HepG2 (cell line): Measurements from ENCODE around the gene ZNF616. TPM values are rescaled to one million over a fixed set of nuclear protein-coding genes. Genes with fewer than 3 reads are reported as not detected.
"Not testable (repeated sequence)": the region's sequence is repeated elsewhere in the genome, so short reads cannot be mapped to it uniquely, and the experiment has no call there.

Source experiments
- ATAC-seq: fragments of 200-7000 bp; cut with Tn5 transposase; 3 replicates; pipeline ENCODE4 v1.9.1; 2020; ENCODE audit warnings: mild to moderate bottlenecking, moderate library complexity
- BruUV-seq: library from RNA; stranded (reverse); fragments of 400-500 nt; replicated peaks from 2 replicates; lab custom pipeline; 2021; lab: Mats Ljungman, UMichigan
- CTCF ChIA-PET: fragments of 300-600 bp; formaldehyde crosslinking; extraction: SDS; loops from one replicate; lab custom pipeline; 2021; ENCODE audit warnings: low total read pairs, inconsistent platforms, low intra/inter-chr PET ratio; lab: Yijun Ruan, JAX
- POLR2A ChIA-PET: fragments of 350-600 bp; sonication (Branson Sonifier 250); formaldehyde crosslinking; loops from one replicate; lab custom pipeline; 2020; ENCODE audit warnings: antibody characterized with exemption, inconsistent platforms; lab: Yijun Ruan, JAX
- DNase-seq: peaks from one replicate; pipeline ENCODE4 v3.0.0-alpha.2; 2015; ENCODE audit warnings: low spot score
- FAIRE-seq: peaks from 3 replicates; lab custom pipeline; 2011; peaks lifted over from hg19 to GRCh38; lab: Jason Lieb, UNC
- H2AFZ ChIP-seq: one replicate; pipeline ENCODE4 v1.6.1; 2011; ENCODE audit warnings: low read length, inconsistent platforms
- H3K27ac ChIP-seq: fragments of 300-600 bp; 3 replicates; pipeline ENCODE4 v1.8.0; 2011; ENCODE audit warnings: mixed run types, mild to moderate bottlenecking, mixed read lengths, low read length, inconsistent platforms; ENCODE audit not compliant: insufficient read depth; ENCODE audit errors: extremely low read length
- H3K27me3 ChIP-seq, 2 experiments: fragments of 200-600 bp in 1 of 2; 2 replicates in 1 of 2; 3 replicates in 1 of 2; pipeline versions ENCODE4 v1.6.0 to v1.8.0; 2011; ENCODE audit warnings: low read length in 2 of 2, mild to moderate bottlenecking in 2 of 2, moderate library complexity in 2 of 2, inconsistent platforms in 1 of 2; ENCODE audit not compliant: insufficient read depth in 2 of 2, control insufficient read depth in 1 of 2
- H3K36me3 ChIP-seq, 2 experiments: fragments of 200-600 bp in 1 of 2; replicated peaks in 1 of 2; 2 replicates in 1 of 2; 3 replicates in 1 of 2; pipeline versions ENCODE4 v1.5.1 to v1.8.0; 2011; ENCODE audit warnings: low read length in 2 of 2, inconsistent platforms in 1 of 2; ENCODE audit not compliant: insufficient read depth in 2 of 2, control insufficient read depth in 1 of 2
- H3K4me1 ChIP-seq: 2 replicates; pipeline ENCODE4 v1.5.1; 2012; ENCODE audit warnings: low read length, inconsistent platforms; ENCODE audit not compliant: insufficient read depth
- H3K4me2 ChIP-seq: 2 replicates; pipeline ENCODE4 v1.6.0; 2011; ENCODE audit warnings: low read depth, low read length, inconsistent platforms
- H3K4me3 ChIP-seq, 3 experiments: fragments of 200-600 bp in 1 of 3; sonication (generic), shearing (Covaris generic) in 1 of 3; replicated peaks in 1 of 3; 2 replicates each; pipeline ENCODE4 v1.5.1; 2011 to 2016; ENCODE audit warnings: low read length in 3 of 3, inconsistent platforms in 2 of 3, low read depth in 2 of 3, mild to moderate bottlenecking in 2 of 3, control low read depth in 1 of 3, mixed read lengths in 1 of 3; ENCODE audit not compliant: insufficient read depth in 1 of 3
- H3K79me2 ChIP-seq: one replicate; pipeline ENCODE4 v1.6.1; 2011; ENCODE audit warnings: low read length, inconsistent platforms; ENCODE audit not compliant: insufficient read depth
- H3K9ac ChIP-seq: 2 replicates; pipeline ENCODE4 v1.6.0; 2011; ENCODE audit warnings: mild to moderate bottlenecking, low read depth, low read length, inconsistent platforms; ENCODE audit not compliant: insufficient read depth
- H3K9me3 ChIP-seq: 2 replicates; pipeline ENCODE4 v1.5.1; 2012; ENCODE audit warnings: mild to moderate bottlenecking, low read length
- H4K20me1 ChIP-seq: 2 replicates; pipeline ENCODE4 v1.6.0; 2011; ENCODE audit warnings: inconsistent platforms, mild to moderate bottlenecking, low read length, moderate library complexity; ENCODE audit not compliant: insufficient read depth
- ATF2 ChIP-seq: sonication (generic); formaldehyde crosslinking; IDR thresholded peaks from 2 replicates; pipeline ENCODE4 v1.4.0; 2020; ENCODE audit warnings: missing genetic modification reagents
- KDM5B ChIP-seq: sonication (generic); formaldehyde crosslinking; IDR thresholded peaks from 2 replicates; pipeline ENCODE4 v1.4.0; 2020; ENCODE audit warnings: missing genetic modification reagents, mild to moderate bottlenecking, borderline replicate concordance
- TARDBP ChIP-seq: sonication (generic); formaldehyde crosslinking; IDR thresholded peaks from 2 replicates; pipeline ENCODE4 v1.8.0; 2022; ENCODE audit warnings: mild to moderate bottlenecking, missing genetic modification reagents
- TRIM22 ChIP-seq: fragments of 450-650 bp; IDR thresholded peaks from 2 replicates; pipeline ENCODE4 v1.6.1; 2017
- ZNF639 ChIP-seq: conservative IDR thresholded peaks from 2 replicates; pipeline ENCODE4 v1.6.1; 2018; ENCODE audit warnings: missing genetic modification reagents
- WGBS: methylation state at CpG from one replicate; pipeline ENCODE4 v1.1.6; 2017; ENCODE audit warnings: low lambda C conversion rate; 5-methylcytosine and 5-hydroxymethylcytosine counted together
- in situ Hi-C: cut with HindIII; loops from 2 replicates; pipeline ENCODE4 v1.10.0; 2017; ENCODE audit warnings: low pct_unique_long_range_greater_than_20kb; ENCODE audit not compliant: extremely low pct_ligation_motif_present
- intact Hi-C: fragments of 100-400 bp; cut with micrococcal nuclease; formaldehyde crosslinking; loops from one replicate; pipeline ENCODE4 v1.10.0; 2022; ENCODE audit not compliant: unreplicated experiment
- polyA plus RNA-seq, 8 experiments: library from polyadenylated mRNA; depleted of rRNA in 3 of 8; stranded (reverse) in 7 of 8; unstranded in 1 of 8; fragments of >200 nt; fragmentation: Illumina TruSeq in 4 of 8; extraction: Trizol in 4 of 8; gene quantifications; 2 replicates each; pipeline versions ENCODE4 v1.2.1 to v1.2.3, GENCODE V29; 2011 to 2016; ENCODE audit warnings: low read depth in 4 of 8, missing spikeins in 1 of 8, mixed read lengths in 1 of 8; ENCODE audit not compliant: insufficient read depth in 1 of 8
- total RNA-seq, 5 experiments: library from RNA; depleted of rRNA; stranded (reverse); fragments of >200 nt; fragmentation: Illumina TruSeq; extraction: Trizol; gene quantifications; 2 replicates each; pipeline ENCODE4 v1.2.3, GENCODE V29; 2016; ENCODE audit warnings: low read depth in 1 of 5

The ZNF616 gene
- total and polyA plus RNA-seq, 2 of the 13 experiments (the other 11 are each of a cell fraction or from before 2014, with no cell fraction given): 2.2 to 10.4 TPM

GRCh38 chr19:52099497-52100138 is 40.1 kb downstream of the ZNF616 start (continued):
- no peak for TF ChIP-seq ATF2 (CRISPR knock-in tag)
- TF ChIP-seq TRIM22: no peak
- no peak for TF ChIP-seq ZNF639 (CRISPR knock-in tag)
- no peak for TF ChIP-seq TARDBP (CRISPR knock-in tag)
- TF ChIP-seq KDM5B (CRISPR knock-in tag): no peak

GRCh38 chr19:52096416-52096815 is 43.3 kb downstream of the ZNF616 start:
- H3K4me2 ChIP-seq, H3K27me3 ChIP-seq, H3K27ac ChIP-seq, FAIRE-seq, H2AFZ ChIP-seq, CTCF ChIA-PET, H4K20me1 ChIP-seq, H3K4me3 ChIP-seq, in situ Hi-C loops, BruUV-seq, H3K9ac ChIP-seq, POLR2A ChIA-PET, ATAC-seq: not testable (repeated sequence)
- Histone ChIP-seq H3K36me3 (peaks cover 0 to 16% of the 10 kb centered on the region in 2 experiments; a peak in 3 of 5 replicates), H3K79me2 (peaks cover 29% of the 10 kb centered on the region), H3K9me3 (peaks cover 48% of the 10 kb centered on the region), H3K4me1 (peaks cover 38% of the 10 kb centered on the region; the same call in 1 of the 2 replicates)
- 97% methylated on average over 3 of the region's 3 CpGs for WGBS
- DNase-seq: peak; percentile 9
- intact Hi-C loops: loop anchor here (10.0 kb wide), 1 partner anchor 52 kb away; the partner anchor contains the start of gene ZNF432
